GM21515 (cell line): ENCODE measurements around the gene GRB7.
A peak's percentile ranks its signal among the peaks of the same experiment; 100 is the strongest.
"Not testable (repeated sequence)": the region's sequence is repeated elsewhere in the genome, so short reads cannot be mapped to it uniquely, and the experiment has no call there.

Experiments used
- ATAC-seq: cut with Tn5 transposase; IDR thresholded peaks from one replicate; pipeline ENCODE4 v1.9.1; 2021; ENCODE audit not compliant: unreplicated experiment

Gene GRB7

DNA sequence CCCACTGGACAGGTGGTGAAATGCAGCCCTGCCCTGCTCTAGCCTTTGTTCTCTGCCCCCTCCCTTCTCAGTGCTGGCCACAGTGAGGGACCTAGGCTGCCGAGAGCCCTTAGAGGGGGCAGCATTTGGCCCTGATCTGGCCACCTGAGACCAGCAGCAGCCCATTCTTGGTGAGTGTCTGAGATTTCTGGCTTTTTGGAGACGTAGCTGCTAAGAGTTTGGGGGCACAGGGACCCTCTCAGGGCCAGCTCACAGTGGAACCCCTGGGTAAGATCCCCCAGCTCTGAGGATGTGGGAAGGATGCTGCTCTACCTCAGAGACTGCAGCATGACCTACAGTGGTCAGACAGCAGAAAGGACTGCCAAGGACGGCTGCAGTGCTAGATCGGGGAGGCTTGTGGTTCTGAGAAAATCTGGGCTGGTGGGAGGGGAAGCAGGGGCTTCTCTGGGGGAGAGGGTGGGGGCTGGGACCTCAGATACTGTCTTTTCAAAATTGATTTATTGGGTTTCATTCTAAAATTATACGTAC, 13.3 kb downstream of the GRB7 start:
- ATAC-seq: no peak

DNA sequence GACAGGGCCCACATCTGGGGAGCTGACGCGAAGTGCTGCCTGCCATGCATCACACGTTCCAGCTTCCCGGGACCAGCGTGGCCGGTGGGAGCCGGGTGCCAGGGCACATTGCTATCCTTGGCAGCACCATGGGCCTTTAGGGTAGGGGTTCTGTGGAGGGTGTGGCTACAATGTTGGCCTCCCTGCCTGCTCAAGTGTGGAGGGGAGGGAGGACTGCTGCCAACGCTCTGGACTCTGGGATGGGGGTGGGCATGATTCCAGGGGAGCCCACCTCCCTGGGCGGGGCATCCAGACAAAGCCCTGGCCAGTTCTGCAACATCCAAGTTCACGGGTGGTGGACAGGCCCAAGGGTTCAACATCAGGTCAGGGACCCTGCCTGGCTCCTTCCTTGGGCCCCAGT, 13.9 kb downstream of the GRB7 start:
- no peak for ATAC-seq

DNA sequence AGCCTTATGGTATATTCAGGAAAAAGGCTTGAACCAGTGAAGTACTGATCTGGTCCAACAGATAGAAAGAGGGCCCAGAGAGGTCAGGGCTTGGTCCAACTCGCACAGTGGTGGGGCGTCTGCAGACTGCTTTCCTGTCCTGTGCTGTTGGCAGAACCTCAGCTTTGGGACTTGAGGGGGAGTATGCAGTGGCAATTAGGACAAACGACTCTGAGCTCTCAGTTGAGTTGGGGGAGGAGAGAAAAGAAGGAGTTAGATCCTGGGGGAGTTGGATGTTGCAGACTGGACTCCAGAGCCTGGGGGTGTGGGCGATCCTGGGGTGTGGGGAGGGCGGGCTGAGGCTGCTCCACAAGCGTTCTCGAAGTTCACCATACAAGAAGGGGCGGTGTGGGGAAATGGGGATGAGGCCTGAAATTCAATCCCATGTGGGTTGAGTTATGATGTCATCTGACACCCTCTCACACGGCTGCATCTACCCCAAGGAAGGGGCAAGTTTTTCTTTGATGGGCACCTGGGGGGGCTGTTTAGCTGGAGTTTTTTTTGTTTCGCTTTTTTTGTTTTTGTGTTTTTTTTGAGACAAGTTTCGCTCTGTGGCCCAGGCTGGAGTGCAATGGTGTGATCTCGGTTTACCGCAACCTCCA, 14.6 kb downstream of the GRB7 start:
- no peak for ATAC-seq

DNA sequence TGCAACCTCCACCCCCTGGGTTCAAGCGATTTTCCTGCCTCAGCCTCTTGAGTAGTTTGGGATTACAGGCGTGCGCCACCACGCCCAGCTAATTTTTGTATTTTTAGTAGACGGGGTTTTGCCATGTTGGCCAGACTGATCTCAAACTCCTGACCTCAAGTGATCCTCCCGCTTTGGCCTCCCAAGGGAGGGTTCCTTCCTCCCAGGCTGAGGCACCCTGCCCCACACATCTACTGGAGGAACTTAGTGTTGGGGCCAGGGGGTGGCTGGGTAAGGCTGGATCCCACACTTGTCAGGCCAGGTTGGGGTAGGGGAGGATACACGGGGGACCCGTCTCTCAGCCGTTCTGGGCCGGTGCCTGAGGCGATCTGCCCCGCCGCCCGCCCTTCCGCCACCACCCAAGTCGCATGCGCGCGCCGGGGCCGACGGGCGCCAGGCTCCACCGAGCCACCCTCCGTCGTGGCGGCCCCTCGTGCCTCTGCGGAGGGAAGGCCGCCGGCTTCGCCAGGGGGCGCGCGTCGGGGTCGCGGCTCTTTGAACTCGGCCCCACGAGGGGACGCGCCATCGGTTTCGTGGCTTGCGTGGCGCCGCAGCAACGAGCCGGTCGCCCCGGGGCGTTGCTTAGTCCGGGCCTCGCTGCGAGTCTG, 15.9 kb downstream of the GRB7 start:
- ATAC-seq: peak; percentile 20

DNA sequence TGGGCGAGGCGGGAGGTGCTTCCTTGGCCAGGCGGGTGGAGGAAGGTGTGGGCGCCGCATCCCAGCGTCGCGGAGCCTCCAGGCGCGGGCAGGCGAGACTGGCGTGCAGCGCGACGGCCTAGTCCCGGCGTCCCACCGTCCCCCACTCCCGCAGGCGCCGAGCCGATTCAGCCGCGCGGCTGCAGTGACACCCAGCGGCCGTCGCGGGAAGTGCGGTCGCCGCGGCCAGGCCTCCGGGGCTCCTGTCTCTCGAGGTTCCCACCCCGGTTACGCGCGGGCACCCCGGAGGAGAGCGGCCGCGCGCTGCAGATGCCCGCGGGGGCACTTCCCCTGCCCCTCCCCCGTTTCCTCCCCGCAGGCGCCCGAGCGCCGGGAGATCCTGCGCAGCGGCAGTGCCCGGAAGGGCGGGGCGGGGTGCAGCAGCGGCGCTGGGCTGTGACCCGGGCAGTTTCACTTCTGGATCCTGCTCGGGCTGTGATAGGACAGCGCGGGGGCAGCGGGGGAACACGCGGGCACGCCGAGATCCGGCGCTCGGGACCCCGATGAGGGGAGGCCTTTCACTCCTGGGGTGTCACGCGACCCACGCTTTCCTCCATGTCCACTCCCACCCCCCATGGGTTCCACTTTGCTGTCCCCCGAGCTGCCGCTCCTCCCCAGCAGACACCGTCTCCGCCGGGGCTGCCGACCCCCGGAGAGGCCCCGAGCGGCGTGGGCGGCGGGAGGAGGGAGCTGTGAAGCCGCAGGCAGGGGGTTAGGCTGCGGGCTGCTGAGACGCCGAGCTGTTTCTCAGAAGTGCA, 16.6 kb downstream of the GRB7 start:
- peak; percentile 51 for ATAC-seq

DNA sequence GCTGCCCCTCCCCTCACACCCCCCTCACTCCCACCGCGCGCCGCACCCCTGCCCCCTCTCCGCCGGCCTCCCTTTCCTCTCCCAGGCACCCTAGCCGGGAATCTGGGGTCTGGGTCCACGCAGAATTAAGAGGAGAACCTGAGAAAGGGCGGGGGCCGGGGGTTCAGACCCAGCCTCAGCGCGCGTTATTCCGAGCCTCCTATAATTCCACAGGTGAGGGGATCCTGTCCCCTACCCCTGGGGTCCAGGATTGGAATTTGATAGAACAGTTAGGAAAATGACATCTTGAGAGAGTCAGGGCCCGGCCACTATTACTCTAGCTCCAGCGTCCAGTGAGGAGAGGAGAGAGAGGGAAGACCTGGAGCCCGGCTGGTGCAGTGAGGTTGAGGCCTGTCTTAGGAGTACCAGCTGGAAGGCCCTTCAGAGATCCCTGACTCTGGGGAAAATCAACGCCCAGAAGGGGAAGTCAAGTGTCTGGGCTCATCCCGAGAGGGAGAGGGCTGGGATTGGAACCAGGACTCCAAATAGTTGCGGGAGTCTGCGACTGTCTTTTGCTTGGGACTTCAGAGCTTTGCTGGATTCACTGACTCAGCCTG, 17.3 kb downstream of the GRB7 start:
- ATAC-seq: no peak

DNA sequence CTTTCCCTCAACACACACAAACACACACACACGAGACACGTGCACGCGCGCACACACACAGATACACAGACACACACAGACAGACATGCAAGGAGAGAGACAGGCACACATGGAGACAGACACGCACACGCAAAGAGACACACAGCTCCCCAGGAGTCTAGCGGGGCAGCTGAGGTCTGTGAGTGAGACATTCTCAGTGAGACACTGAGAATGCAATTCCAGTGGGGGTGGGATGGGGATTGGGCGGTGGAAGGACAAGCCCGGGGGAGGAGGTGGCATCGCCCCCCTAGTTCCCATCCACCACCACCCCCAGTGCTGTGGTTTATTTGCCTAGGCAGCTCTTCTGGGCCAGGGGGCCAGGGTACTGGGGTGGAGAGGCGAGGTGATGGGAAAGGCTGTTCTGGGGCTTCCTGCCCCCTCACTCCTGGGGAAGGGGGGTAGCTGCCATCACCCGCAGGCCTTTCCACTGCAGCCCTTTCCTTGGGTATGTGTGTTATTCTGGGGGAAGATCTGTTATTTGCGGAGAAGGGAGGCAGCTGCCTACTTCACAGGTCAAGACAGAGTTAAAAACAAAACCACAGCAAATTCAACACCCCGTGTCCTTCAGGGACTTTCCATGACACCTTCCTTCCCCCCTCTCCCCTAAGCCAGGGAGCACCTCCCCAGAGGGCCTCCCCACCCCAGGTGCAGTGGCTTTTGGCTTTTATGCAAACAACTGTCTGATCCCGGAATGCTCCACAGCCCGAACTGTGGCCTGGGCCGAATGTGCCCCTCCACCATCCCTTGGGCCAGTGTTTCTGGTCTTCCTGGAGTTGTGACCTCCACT, 18.0 kb downstream of the GRB7 start:
- ATAC-seq: peak; percentile 18

DNA sequence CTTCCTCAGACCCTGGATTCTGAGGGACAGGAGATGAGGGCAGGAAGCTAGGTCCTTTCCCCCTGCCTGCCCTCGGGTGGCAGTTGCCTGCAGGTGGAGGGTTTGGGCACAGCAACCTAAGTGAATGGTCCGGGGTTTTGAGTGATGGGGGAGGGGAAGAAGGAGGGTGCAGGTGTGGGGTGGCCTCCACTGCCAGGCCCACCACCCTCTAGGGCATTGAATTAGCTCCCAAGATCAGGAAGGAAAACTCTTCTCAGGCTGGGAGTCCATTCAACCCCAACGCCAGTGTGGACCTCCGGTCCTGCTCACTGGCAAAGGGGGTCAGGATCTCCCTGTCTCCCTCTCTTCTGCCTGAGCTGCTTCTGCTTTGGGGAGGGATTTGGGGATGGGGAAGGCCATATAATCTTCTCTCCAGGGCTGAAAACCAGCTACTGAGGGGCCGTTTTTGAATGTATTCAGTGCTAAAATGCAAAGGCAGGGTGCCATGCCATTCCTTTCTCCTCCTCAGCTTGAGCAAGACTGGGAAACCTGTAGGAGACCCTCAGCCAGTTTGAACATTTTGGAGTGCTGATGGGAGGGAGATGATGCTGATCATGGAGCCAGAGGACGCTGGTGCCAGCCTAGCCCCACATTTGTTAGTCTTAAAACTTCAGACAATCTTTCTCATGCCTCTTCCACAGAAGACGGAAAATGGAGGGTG, 18.8 kb downstream of the GRB7 start:
- ATAC-seq: no peak

DNA sequence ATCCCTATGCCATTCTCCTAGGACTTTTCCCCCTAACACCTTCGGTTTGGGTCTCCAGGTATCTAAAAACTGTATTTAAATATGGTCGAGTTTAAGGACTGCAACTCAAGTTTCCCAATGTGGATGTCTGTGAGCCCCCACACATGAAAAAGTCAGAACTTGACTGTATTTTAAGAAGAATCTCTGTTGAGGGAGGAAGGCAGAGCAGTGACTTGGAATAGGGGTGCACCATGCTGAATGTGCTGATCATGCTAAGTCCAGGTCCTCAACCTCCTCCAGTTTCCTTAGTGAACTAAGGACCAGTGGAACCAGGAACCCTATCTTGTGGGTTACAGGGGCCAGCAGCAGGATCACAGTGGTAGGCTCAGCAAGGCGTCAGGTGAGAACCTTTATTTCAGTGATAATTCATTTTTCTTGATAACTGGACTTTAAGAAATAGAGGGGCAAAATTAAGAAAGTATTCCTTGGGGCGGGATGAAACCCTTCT, 19.5 kb downstream of the GRB7 start:
- no peak for ATAC-seq

DNA sequence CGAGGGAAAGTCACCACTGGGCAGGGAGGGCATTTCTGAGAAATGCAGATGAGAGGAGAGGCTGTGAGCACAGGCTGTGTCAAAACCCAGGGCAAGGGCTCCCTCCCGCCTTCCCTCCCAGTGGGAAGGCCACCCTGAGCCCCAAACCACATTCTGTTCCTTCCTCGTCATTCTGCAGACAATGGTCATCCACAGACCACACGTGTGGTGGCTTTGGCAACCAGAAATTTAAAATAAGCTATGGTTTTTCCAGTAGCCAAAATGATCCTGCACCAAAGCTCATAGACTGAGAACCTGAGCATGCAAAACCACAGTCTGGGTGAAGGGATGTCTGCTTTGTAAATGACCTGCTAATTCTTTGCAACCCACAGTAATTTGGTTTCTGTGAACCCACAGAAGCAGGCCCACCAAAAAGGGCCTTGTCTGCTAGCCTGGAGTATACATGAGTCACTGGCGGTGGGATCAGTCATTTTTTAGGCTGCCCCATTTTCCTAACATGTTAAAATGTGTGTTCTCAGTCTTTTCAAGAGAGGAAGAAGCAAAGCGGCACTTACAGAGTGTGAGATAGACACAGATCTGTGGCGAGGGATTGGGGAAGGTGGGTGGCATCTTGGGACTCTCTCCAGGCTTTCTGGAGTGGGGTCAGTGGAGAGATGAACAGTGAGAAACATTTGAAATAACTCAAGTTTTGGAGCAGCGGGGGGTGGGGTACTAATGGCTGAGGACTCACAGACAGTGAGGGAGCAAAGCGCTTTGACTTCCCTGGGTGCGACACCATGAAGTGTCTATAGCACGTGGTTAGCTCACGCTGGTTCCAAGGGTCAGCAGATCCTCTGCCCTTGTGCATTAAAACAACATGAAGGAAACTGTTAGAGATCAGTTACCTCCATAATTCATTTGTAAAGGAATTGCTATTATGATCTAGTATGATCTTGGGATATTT, 20.5 kb downstream of the GRB7 start:
- no peak for ATAC-seq

DNA sequence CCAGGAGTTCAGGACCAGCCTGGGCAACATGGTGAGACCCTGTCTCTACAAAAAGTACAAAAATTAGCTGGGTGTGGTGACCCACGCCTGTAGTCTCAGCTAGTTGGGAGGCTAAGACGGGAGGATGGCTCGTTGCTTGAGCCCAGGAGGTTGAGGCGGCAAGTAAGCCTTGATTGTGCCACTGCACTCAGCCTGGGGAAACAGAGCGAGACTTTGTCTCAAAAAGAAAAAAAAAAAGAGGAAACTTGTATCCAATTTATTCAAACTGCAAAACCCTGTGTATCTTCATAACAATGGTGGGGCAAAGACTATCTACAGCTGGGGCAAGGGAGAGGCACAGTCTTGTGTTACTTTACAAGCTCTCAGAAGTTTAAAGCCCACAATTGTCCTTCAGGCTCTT, 21.5 kb downstream of the GRB7 start:
- no peak for ATAC-seq

DNA sequence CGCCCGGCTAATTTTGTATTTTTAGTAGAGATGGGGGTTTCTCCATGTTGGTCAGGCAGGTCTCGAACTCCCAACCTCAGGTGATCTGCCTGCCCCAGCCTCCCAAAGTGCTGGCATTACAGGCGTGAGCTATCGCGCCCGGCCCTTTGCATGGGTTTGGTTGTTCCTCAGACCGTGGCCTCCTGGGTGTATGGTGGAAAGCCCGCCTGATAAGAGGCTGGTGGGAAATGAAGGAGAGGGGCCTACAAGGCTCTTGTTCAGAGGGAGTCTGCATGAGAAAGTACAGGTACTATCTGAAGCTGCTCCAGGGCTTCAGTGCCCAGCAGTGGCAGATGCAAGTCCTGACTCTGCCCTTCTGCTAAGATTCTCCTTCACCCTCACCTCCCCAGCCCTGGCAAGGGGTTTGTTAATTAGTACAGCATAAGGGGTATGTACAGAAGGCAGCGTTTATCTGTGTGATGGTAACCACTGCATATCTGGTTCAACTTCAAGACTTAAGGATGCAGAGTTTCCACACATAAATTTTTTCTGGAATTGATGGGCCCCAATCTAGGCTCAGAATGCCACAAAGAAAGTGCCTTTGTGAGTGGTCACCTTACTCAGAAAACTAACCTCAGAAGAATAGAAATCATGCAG, 24.2 kb downstream of the GRB7 start:
- no peak for ATAC-seq

DNA sequence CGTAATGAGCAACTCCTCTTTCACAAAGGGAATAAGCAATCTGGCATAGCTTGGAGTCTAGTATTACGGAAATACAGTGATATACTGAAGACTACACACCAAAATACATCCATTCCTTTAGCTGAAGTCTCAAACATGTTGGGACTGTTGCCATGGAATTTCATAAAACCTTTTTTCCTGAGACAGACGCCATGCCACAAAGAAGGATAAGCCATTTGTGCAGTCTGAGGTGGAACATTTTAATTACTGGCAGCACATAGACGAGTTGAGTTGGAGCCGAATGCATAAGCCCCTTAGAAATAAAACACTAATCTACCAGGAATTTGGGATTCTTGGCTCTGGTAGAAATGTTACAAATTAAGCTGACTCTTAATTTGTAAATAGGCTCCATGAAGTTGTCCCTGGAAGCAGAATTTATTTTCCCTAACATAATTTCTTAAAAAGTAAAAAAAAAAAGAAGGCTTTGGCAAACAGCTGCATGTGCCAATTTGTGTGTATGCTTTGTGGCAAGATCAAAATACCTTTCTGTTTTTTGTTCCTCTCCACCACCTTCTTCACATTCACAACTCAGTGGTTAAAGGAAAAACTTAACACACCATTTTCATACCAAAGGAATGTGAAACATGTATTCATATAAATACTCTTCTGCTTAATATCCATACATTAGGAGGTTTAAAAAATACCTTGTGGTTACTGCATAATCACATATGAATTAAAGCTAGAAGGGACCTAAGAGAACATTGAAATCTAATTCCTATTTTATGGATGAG, 25.5 kb downstream of the GRB7 start:
- ATAC-seq: no peak

DNA sequence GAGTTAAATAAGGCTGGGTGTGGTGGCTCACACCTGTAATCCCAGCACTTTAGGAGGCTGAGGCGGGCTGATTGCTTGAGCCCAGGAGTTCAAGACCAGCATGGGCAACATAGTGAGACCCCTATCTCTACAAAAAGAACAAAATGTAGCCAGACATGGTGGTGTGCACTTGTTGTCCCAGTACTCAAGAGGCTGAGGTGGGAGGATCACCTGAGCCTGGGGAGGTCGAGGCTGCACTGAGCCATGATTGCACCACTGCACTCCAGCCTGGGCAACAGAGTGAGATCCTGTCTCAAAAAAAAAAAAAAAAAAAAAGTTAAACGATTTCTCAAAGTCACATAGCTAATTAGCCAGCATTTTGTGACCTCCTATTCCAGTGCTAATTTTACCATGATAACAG, 26.4 kb downstream of the GRB7 start:
- not testable (repeated sequence) for ATAC-seq

DNA sequence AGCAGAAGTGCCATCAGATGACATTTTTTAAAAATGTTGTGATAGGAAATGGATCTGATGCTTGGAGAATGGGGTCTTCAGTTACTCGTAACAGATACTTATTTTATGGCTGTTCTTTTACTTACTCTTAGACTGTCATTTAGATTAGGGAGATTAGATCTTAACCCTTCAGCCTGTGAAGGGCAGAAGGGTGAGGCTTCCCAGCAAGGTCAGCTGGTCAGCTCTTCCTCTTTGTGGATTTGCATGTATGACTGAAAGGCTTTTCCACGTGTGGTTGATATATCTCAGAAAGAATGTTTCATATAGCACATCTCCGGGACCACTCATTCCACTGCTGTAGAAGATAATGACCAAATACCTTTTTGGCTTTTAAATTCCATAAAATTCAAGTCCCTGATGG, 27.4 kb downstream of the GRB7 start:
- ATAC-seq: no peak

DNA sequence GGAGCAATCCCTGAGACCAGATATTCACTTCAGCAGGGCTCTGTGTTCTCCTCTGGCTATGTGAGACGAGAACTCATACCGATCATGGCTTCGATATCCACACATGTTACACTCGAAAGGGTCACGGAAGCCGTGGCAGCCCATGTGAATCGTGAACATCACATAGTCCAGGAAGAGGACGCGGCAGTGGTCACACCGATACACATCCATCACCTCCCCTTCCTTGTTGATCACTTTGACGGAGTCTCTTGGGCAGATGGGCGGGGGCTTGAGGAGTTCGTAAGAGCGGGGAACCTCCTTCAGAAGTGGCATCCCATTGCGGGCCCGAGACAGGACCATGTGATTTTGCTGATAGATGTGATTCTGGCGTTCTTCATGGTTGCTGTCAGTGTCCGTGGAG, 28.0 kb downstream of the GRB7 start:
- ATAC-seq: no peak

DNA sequence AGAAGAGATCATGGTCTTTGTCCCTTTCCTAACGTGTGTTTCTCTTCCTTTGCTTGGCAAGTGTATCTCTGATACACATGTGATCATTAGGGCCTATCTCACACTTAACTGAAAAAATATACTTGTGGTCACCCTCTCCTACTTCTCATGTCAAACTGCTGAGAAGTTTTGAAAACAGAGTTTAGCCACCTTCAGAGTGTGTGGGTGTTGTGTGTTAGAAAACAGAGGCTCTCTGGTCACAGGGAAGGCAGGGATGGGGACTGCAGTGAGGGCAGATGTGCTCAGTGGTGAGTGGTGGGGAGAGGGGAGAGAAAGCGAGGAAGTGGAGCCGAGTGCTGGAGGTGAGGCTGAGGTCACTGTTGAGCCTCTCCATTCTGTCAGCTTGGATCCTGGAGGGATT, 29.4 kb downstream of the GRB7 start:
- no peak for ATAC-seq
